ENCODE data around the gene LENG8. TPM values are rescaled to one million over a fixed set of nuclear protein-coding genes. Genes with fewer than 3 reads are reported as not detected.

LENG8 gene
- total RNA-seq, 2 experiments from 2014 or later = 63.2 to 137 TPM

GRCh38 chr19:54485851-54486250, 36.9 kb downstream of the LENG8 start:
- Histone ChIP-seq H4K20me1 (ENCODE audit: insufficient read depth, low read length) (no peaks in the 10 kb centered on the region; the same call in 1 of the 2 replicates), H3K9me3 (ENCODE audit: low read length) (no peaks in the 10 kb centered on the region), H3K27ac (ENCODE audit: low read depth, low read length, poor library complexity, severe bottlenecking) (no peak overlapping the region), H3K4me3 (ENCODE audit: low read depth, low read length, poor library complexity, severe bottlenecking) (no peak overlapping the region), H2AFZ (ENCODE audit: low read length) (no peak overlapping the region), H3K4me1 (ENCODE audit: insufficient read depth, low read length, poor library complexity, severe bottlenecking) (no peaks in the 10 kb centered on the region), H3K79me2 (ENCODE audit: insufficient read depth, low read depth, low read length) (no peaks in the 10 kb centered on the region), H3K36me3 (ENCODE audit: insufficient read depth, low read length) (no peaks in the 10 kb centered on the region), H3K9me2 (ENCODE audit: insufficient read depth, low read length) (no peaks in the 10 kb centered on the region), H3K4me2 (ENCODE audit: low read length) (no peak overlapping the region)
- BruUV-seq (replicated peaks) = no TSS peak
- intact Hi-C loops (cut with micrococcal nuclease; ENCODE audit: unreplicated experiment) = no loop called here
- CTCF ChIA-PET (ENCODE audit: unreplicated experiment) = no interaction called here
- no peak for DNase-seq (ENCODE audit: low spot score)
- POLR2A ChIA-PET = no interaction called here
- TF ChIP-seq EZH2phosphoT487 (IDR thresholded peaks at IDR 0.05; ENCODE audit: borderline replicate concordance, low read depth, low read length) = no peak
- TF ChIP-seq CTCF (conservative IDR thresholded peaks at IDR 0.05; ENCODE audit: low read length) = no peak

DNA sequence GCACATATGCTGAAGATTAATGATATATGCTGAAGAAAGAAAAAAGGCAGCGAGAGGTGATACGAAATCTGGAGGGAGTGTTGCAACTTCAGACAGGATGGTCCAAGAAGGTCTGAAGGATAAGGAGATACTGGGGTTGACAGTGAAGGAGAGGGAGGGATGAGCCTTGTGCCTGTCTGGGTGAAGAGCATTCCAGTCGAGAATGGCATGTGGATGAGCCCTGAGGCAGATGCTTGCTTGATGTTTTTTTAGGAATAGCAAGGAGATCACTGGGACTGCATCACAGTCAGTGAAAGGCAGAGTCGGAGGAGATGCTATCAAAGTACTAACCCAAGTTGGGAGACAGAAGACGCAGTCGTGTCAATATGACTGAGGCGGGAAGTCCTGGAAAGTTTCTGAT, 40.3 kb downstream of the LENG8 start:
- H3K9me3 ChIP-seq (ENCODE audit: low read length) = no peaks in the 10 kb centered on the region
- BruUV-seq (replicated peaks) = no TSS peak
- no peak overlapping the region for H3K27ac ChIP-seq (ENCODE audit: low read depth, low read length, poor library complexity, severe bottlenecking)
- H3K4me1 ChIP-seq (ENCODE audit: insufficient read depth, low read length, poor library complexity, severe bottlenecking) = no peaks in the 10 kb centered on the region
- intact Hi-C loops (cut with micrococcal nuclease; ENCODE audit: unreplicated experiment) = no loop called here
- no peak for DNase-seq (ENCODE audit: low spot score)
- H3K36me3 ChIP-seq (ENCODE audit: insufficient read depth, low read length) = no peaks in the 10 kb centered on the region
- H3K9me2 ChIP-seq (ENCODE audit: insufficient read depth, low read length) = no peaks in the 10 kb centered on the region
- ChIA-PET CTCF (ENCODE audit: unreplicated experiment) (no interaction called here), POLR2A (interaction anchor here (0.7 kb wide), 1 partner anchor 442 kb away, joined by 3 read pairs; no protein-coding TSS in a partner anchor)
- no peak overlapping the region for H3K4me3 ChIP-seq (ENCODE audit: low read depth, low read length, poor library complexity, severe bottlenecking)
- no peaks in the 10 kb centered on the region for H4K20me1 ChIP-seq (ENCODE audit: insufficient read depth, low read length)
- no peak overlapping the region for H2AFZ ChIP-seq (ENCODE audit: low read length)
- TF ChIP-seq CTCF (conservative IDR thresholded peaks at IDR 0.05; ENCODE audit: low read length) (no peak), EZH2phosphoT487 (IDR thresholded peaks at IDR 0.05; ENCODE audit: borderline replicate concordance, low read depth, low read length) (no peak)
- H3K4me2 ChIP-seq (ENCODE audit: low read length) = no peak overlapping the region
- no peaks in the 10 kb centered on the region for H3K79me2 ChIP-seq (ENCODE audit: insufficient read depth, low read depth, low read length)

DNA sequence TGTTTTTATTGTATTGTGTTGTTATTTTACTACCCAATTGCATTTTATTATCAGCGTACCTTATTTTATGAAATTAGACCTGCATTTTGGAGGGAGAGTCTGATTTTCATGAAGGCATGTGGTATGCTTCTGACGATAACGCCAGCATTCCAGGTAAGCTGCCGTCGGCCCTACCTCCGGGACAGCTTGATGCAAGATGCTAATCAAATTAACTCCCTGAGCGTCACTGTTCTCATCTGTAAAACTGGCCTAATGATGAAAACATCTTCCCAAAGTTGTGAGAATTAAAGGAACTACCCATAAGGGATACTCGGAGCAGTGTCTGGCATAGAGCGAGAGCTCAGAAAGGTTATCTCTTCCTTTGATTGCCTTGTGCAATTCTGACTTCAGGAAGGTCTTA, 40.8 kb downstream of the LENG8 start:
- DNase-seq (ENCODE audit: low spot score) = no peak
- intact Hi-C loops (cut with micrococcal nuclease; ENCODE audit: unreplicated experiment) = no loop called here
- no peak overlapping the region for H2AFZ ChIP-seq (ENCODE audit: low read length)
- no TSS peak for BruUV-seq (replicated peaks)
- H4K20me1 ChIP-seq (ENCODE audit: insufficient read depth, low read length) = no peaks in the 10 kb centered on the region
- H3K36me3 ChIP-seq (ENCODE audit: insufficient read depth, low read length) = no peaks in the 10 kb centered on the region
- H3K4me3 ChIP-seq (ENCODE audit: low read depth, low read length, poor library complexity, severe bottlenecking) = no peak overlapping the region
- no peak overlapping the region for H3K27ac ChIP-seq (ENCODE audit: low read depth, low read length, poor library complexity, severe bottlenecking)
- no peak overlapping the region for H3K4me2 ChIP-seq (ENCODE audit: low read length)
- no peaks in the 10 kb centered on the region for H3K9me3 ChIP-seq (ENCODE audit: low read length)
- no peaks in the 10 kb centered on the region for H3K79me2 ChIP-seq (ENCODE audit: insufficient read depth, low read depth, low read length)
- ChIA-PET POLR2A (interaction anchor here (0.7 kb wide), 1 partner anchor 442 kb away, joined by 3 read pairs; no protein-coding TSS in a partner anchor), CTCF (ENCODE audit: unreplicated experiment) (no interaction called here)
- no peaks in the 10 kb centered on the region for H3K4me1 ChIP-seq (ENCODE audit: insufficient read depth, low read length, poor library complexity, severe bottlenecking)
- no peaks in the 10 kb centered on the region for H3K9me2 ChIP-seq (ENCODE audit: insufficient read depth, low read length)
- TF ChIP-seq EZH2phosphoT487 (IDR thresholded peaks at IDR 0.05; ENCODE audit: borderline replicate concordance, low read depth, low read length) = no peak
- no peak for TF ChIP-seq CTCF (conservative IDR thresholded peaks at IDR 0.05; ENCODE audit: low read length)

Data from OCI-LY7 (cell line).